GM21825 (cell line): ENCODE results near the gene SLCO2B1.

Experiments
- ATAC-seq: cut with Tn5 transposase; IDR thresholded peaks from one replicate; pipeline ENCODE4 v1.9.1; 2021; ENCODE audit warnings: mild to moderate bottlenecking, moderate library complexity; ENCODE audit not compliant: unreplicated experiment

The SLCO2B1 gene

DNA sequence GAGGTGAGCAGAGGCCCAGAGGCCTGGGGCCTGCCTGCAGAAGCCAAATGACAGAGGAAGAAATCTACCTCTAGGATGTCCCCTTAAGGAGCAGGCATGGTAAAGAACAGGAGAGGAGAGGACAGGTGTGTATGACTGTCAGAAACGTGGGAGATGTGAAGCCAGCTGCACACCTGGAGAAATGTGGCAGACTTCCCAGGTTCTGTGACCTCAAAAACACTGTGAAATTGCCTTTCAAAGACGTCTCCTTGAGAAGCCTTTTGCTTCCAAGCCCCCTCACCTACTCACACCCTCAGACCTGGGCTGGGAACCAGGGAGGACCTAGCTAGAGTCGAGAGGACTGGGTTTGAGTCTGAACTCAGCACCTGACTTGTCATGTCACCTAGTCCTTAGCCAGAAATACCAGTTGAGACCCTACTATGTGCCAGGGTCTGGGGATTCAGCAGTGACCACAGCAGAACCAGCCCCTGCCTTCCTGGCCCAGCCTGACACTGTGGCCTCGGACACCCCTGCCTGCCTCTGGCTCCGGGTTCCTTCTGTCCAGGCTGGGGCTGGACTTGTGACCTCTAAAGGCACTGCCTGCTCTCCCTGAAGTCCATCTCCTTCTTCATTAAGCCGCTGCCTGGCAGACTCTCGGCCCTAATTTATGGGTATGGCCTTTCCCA, 95.2 kb downstream of the SLCO2B1 start:
- no peak for ATAC-seq

DNA sequence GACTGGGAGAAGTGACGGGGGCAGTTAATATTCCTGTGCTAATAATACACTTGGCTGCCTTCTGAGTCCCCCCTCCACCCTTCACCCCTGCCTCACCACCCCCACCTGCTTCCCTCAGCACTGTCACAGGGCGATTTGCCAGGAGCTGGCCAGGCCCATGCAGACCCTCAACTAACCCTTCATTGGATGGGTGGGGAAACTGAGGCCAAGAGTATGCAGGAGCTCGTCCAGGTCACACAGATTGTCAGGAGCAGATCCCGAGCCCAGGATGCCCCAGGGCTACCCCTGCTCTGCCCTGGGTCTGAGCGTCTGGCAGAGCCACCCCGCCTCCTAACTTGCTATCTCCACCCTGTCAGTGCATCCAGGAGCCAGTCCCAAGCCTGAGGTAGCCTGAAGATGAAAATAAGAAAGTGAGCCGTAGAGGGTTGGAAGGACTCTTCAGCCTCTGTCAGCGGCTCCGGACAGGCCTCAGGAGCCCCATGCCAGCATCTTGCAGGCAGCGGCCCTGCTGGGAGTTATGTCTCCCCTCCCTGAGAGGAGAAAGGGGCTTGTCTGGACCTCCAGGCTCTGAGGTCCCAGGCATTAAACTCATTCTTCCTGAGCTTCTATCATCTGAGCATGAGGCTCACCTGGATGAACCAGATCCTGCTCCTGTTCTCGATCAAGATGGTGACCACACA, 95.9 kb downstream of the SLCO2B1 start:
- ATAC-seq: no peak

DNA sequence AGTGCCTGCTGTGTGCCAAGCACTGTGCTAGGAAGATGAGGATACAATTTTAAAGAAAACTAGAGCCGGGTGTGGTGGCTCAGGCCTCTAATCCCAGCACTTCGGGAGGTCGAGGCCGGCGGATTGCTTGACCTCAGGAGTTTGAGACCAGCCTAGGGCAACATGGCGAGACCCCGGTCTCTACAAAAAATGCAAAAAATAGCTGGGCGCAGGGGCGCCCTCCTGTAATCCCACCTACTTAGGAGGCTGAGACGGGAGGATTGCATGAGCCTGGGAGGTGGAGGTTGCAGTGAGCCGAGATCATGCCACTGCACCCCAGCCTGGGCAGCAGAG, 98.0 kb downstream of the SLCO2B1 start:
- no peak for ATAC-seq

DNA sequence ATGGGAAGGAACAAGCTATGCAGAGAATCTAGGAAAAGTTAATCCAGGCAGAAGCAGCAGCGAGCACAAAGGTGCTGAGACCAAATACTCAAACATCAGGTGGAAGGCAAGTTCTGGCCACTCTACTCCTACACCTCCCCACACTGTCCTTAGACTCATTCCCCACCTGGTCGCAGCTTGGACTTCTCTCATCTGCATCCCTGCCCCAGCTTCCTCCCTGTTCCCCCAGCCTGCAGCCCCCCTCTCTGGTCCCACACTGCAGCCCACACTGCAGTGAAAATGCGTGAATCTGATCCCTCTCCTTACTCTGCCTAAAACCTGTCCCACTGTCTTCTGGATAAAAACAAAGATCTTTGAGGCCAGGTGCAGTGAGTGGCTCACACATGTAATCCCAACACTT, 98.8 kb downstream of the SLCO2B1 start:
- no peak for ATAC-seq

DNA sequence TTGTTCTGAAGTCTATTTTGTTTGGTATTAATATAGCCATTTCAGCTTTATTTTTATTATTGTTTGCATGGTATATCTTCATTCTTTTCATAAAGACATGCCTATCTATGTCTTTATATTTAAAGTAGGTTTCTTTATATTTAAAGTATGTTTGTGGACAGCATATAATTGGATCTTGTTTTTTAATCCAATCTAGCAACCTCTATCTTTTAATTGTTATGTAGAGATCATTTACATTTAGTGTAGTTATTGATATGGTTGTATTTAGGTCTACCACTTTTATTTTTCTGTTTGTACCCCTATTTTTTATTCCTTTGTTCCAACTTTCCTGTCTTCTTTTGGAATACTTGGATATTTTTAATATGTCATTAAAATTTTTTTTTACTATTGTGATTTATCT, 103.4 kb downstream of the SLCO2B1 start:
- ATAC-seq: no peak
